ENCODE results near the gene REV3L. TPM values are rescaled to one million over a fixed set of nuclear protein-coding genes. Genes with fewer than 3 reads are reported as not detected.

REV3L gene
- total RNA-seq, 1 experiment from 2014 or later = 5.3 TPM

- H4K5ac ChIP-seq (ENCODE audit: insufficient read length, low read depth, low read length) = no peak overlapping the region
- H3K79me2 ChIP-seq (ENCODE audit: insufficient read depth, low read length) = no peaks in the 10 kb centered on the region
- Mint-ChIP-seq H3K4me1 (peaks cover 4 to 11% of the 10 kb centered on the region in 2 experiments), H3K4me3 (no peak overlapping the region), H3K27ac (no peak overlapping the region), H3K27me3 (ENCODE audit: low read depth) (no peaks in the 10 kb centered on the region), H3K36me3 (ENCODE audit: insufficient read depth in 1 of 3, low read depth in 3 of 3) (peaks cover 0 to 13% (median 0%) of the 10 kb centered on the region in 3 experiments; a peak in 4 of 7 replicates), H3K9me3 (peaks cover 0 to 8% of the 10 kb centered on the region in 2 experiments; a peak in 3 of 5 replicates)
- DNase-seq = no peak
- no peak overlapping the region for H2BK120ac ChIP-seq (ENCODE audit: low read depth, low read length, poor library complexity, severe bottlenecking)
- no peak overlapping the region for H2BK5ac ChIP-seq (ENCODE audit: insufficient read length, low read length)
- no CpG with 5 or more reads among the region's 5 CpGs for WGBS (ENCODE audit: extremely low coverage, insufficient read length, low lambda C conversion rate)
- H2BK20ac ChIP-seq (ENCODE audit: low read depth, low read length, poor library complexity, severe bottlenecking) = no peak overlapping the region
- no peak overlapping the region for H3K23ac ChIP-seq (ENCODE audit: insufficient read length, low read depth, low read length)
- no peaks in the 10 kb centered on the region for H3K23me2 ChIP-seq (ENCODE audit: insufficient read length, low read depth, low read length, poor library complexity, severe bottlenecking)
- no peak for TF ChIP-seq CTCF (conservative IDR thresholded peaks at IDR 0.05)
- H3K27me3 ChIP-seq (ENCODE audit: insufficient read depth, low read length) = no peaks in the 10 kb centered on the region
- H2BK12ac ChIP-seq (ENCODE audit: insufficient read length, low read depth, low read length) = no peak overlapping the region
- no peak overlapping the region for H2AFZ ChIP-seq (ENCODE audit: low read length)
- H4K8ac ChIP-seq (replicated peaks; ENCODE audit: insufficient read length, low read depth, low read length) = no peak overlapping the region
- no peak overlapping the region for H2AK5ac ChIP-seq (ENCODE audit: insufficient read length, low read length)
- H4K91ac ChIP-seq (ENCODE audit: insufficient read length, low read depth, low read length) = no peak overlapping the region
- H3K18ac ChIP-seq (ENCODE audit: insufficient read length, low read depth, low read length) = no peak overlapping the region
- H3K9me3 ChIP-seq (ENCODE audit: control insufficient read depth, low read depth, low read length) = no peaks in the 10 kb centered on the region
- no peak overlapping the region for H3K14ac ChIP-seq (ENCODE audit: insufficient read depth, low read length)
- no peak overlapping the region for H3K27ac ChIP-seq (ENCODE audit: insufficient read length, low read depth, low read length)
- no peaks in the 10 kb centered on the region for H3K4me1 ChIP-seq (ENCODE audit: insufficient read depth, low read length)
- no peak overlapping the region for H3K9ac ChIP-seq (ENCODE audit: extremely low read depth, insufficient read length, low read length)
- no peaks in the 10 kb centered on the region for H4K20me1 ChIP-seq (ENCODE audit: control insufficient read depth, insufficient read depth, insufficient read length)
- no peak overlapping the region for H3K4me2 ChIP-seq (ENCODE audit: insufficient read depth, insufficient read length, low read length)
- no peaks in the 10 kb centered on the region for H3K79me1 ChIP-seq (ENCODE audit: insufficient read depth, low read depth, low read length, poor library complexity, severe bottlenecking)
- no peak overlapping the region for H3T11ph ChIP-seq (ENCODE audit: low read length)
- no peak overlapping the region for H3K4ac ChIP-seq (ENCODE audit: low read depth, low read length)
- H3K56ac ChIP-seq (ENCODE audit: insufficient read length, low read depth, low read length) = no peak overlapping the region
- no peak overlapping the region for H2BK15ac ChIP-seq (ENCODE audit: low read depth, low read length)
These were observed 55.5 kb downstream of the REV3L start for GRCh38 chr6:111427341-111428116.

All from H9 (cell line).